HL-60 (cell line): ENCODE measurements around the gene CLDN7.

Experiments
- DNase-seq, 2 experiments: peaks; one replicate each; pipeline ENCODE4 v3.0.0-alpha.2; 2010 to 2020; ENCODE audit warnings: low read depth in 1 of 2, low spot score in 1 of 2
- H3K27ac ChIP-seq: fragments of 250-450 bp; sonication (Bioruptor Pico); replicated peaks from 2 replicates; pipeline ENCODE4 v1.5.1; 2020; ENCODE audit warnings: mild to moderate bottlenecking, moderate library complexity
- H3K27me3 ChIP-seq: fragments of 250-450 bp; sonication (Bioruptor Pico); 2 replicates; pipeline ENCODE4 v1.5.1; 2021; ENCODE audit warnings: mild to moderate bottlenecking, moderate library complexity; ENCODE audit not compliant: insufficient read depth, poor library complexity, severe bottlenecking
- H3K4me3 ChIP-seq: replicated peaks from 2 replicates; pipeline ENCODE4 v1.5.1; 2011; ENCODE audit warnings: mild to moderate bottlenecking, control low read depth, low read length; ENCODE audit not compliant: insufficient read depth
- GABPA ChIP-seq: IDR thresholded peaks from 2 replicates; pipeline ENCODE4 v1.6.1; 2012; ENCODE audit warnings: low read depth
- POLR2AphosphoS5 ChIP-seq: IDR thresholded peaks from 2 replicates; pipeline ENCODE4 v1.6.1; 2012; ENCODE audit warnings: low read depth
- SPI1 ChIP-seq: IDR thresholded peaks from 2 replicates; pipeline ENCODE4 v1.6.1; 2012; ENCODE audit warnings: low read depth, mild to moderate bottlenecking, borderline replicate concordance
- TF ChIP-seq, protein P1 (sequence below): IDR thresholded peaks from one replicate; pipeline ENCODE4 v1.5.1; 2011; ENCODE audit warnings: low read length, control low read depth, inconsistent platforms; ENCODE audit not compliant: insufficient read depth
- TF ChIP-seq, protein P2 (sequence below): IDR thresholded peaks from 2 replicates; pipeline ENCODE4 v1.6.1; 2012; ENCODE audit warnings: low read depth; ENCODE audit not compliant: insufficient replicate concordance

CLDN7 gene

DNA sequence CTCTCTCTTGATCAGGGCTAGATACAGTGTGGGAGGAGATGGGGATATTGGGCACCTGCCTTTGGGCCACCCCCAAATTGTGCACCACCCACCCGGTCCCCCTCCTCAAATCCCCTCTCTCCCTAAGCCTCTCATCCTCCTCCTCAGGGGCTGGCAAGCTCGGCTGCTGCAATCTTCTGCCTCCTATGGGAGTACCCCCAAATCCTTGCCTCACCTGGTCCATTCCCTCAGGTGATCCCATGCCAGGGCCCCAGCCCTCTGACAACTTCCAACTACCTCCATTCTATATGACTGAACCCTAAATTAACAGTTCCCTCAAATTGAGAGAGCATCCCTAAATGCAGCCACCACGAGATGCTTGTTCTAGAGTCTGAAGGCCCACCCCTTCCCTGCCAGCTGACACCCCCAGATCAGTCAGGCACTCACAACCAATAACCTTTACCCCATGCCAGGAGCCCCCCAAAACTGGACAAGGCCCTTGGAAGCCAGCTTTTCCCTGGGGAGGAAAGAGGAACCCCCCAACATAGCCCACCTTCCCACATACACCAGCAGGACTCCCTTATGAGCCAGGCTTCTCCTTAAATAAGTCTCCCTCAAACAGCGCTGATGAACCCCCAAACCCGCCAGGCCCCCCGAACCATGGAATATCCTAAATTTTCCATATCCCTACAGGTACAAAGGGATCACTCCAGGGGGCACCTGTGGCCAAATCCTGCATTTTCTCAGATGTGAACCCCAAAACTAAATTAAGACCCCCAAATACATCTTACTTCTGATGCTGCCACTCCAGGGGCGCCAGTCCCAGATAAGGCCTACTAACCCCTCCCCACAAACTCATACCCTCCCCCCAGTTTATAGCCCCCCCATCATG is 45.8 kb downstream of the CLDN7 start:
- peak overlapping the region; percentile 36 for H3K4me3 ChIP-seq

DNA sequence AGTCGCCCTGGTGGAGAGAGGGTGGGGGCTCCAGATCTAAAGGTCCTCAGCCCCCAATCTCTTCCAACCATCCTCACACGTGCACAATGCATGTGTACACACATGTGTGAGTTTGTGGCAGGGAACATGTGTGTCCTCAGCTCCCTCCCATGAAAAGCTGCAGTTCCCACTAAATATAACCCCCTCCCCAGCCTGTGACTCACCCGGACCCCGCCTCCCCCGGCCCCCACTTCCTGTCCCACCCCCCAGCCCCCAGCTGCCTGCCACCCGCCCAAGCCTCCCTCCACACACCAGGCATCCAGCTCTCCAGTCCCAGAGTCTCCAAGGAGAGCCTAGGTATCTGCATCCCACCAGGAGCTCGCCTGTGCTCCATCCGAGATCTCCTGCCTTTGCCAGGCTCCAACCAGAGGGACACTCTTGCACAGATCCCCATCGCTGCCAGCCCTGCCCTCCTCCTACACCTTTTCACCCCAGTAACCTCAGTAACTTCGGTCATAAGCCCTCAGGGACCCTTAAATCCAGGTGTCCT is 46.6 kb downstream of the CLDN7 start:
- H3K4me3 ChIP-seq: no peak overlapping the region
- no peaks in the 10 kb centered on the region for H3K27me3 ChIP-seq
- TF ChIP-seq SPI1 (no peak), GABPA (no peak)
- DNase-seq: no peak
- no peak overlapping the region for H3K27ac ChIP-seq

More for the DNA sequence above, 45.8 kb downstream of the CLDN7 start:
- no peaks in the 10 kb centered on the region for H3K27me3 ChIP-seq
- TF ChIP-seq, protein P1, sequence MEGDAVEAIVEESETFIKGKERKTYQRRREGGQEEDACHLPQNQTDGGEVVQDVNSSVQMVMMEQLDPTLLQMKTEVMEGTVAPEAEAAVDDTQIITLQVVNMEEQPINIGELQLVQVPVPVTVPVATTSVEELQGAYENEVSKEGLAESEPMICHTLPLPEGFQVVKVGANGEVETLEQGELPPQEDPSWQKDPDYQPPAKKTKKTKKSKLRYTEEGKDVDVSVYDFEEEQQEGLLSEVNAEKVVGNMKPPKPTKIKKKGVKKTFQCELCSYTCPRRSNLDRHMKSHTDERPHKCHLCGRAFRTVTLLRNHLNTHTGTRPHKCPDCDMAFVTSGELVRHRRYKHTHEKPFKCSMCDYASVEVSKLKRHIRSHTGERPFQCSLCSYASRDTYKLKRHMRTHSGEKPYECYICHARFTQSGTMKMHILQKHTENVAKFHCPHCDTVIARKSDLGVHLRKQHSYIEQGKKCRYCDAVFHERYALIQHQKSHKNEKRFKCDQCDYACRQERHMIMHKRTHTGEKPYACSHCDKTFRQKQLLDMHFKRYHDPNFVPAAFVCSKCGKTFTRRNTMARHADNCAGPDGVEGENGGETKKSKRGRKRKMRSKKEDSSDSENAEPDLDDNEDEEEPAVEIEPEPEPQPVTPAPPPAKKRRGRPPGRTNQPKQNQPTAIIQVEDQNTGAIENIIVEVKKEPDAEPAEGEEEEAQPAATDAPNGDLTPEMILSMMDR: no peak
- TF ChIP-seq, protein P2, sequence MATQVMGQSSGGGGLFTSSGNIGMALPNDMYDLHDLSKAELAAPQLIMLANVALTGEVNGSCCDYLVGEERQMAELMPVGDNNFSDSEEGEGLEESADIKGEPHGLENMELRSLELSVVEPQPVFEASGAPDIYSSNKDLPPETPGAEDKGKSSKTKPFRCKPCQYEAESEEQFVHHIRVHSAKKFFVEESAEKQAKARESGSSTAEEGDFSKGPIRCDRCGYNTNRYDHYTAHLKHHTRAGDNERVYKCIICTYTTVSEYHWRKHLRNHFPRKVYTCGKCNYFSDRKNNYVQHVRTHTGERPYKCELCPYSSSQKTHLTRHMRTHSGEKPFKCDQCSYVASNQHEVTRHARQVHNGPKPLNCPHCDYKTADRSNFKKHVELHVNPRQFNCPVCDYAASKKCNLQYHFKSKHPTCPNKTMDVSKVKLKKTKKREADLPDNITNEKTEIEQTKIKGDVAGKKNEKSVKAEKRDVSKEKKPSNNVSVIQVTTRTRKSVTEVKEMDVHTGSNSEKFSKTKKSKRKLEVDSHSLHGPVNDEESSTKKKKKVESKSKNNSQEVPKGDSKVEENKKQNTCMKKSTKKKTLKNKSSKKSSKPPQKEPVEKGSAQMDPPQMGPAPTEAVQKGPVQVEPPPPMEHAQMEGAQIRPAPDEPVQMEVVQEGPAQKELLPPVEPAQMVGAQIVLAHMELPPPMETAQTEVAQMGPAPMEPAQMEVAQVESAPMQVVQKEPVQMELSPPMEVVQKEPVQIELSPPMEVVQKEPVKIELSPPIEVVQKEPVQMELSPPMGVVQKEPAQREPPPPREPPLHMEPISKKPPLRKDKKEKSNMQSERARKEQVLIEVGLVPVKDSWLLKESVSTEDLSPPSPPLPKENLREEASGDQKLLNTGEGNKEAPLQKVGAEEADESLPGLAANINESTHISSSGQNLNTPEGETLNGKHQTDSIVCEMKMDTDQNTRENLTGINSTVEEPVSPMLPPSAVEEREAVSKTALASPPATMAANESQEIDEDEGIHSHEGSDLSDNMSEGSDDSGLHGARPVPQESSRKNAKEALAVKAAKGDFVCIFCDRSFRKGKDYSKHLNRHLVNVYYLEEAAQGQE: no peak
- TF ChIP-seq GABPA: no peak
- no peak for TF ChIP-seq POLR2AphosphoS5
- H3K27ac ChIP-seq: no peak overlapping the region
- no peak for DNase-seq

DNA sequence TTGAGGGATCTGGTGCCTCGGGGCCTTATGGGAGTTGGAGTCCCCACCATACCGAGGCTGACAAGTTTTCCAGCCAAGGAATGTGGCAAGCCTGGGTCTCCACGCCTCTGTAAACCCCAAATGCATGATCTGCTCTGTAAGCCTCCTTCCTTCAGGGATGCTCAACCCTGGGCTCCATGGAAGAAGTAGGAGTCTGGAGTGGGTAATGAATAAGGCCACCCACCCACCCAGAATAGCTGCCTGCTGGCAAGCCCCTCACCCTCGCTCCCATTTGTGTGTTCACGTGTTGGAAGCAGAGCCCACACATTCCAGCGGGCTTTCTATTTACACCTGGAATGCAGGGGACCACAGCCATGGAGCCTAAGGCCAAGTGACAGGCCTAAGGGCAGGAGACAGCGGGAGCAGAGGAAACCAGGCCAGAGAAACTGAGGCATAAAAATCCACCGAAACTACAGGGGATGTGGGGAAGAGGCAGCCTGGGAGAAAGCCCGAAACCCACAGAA is 47.1 kb downstream of the CLDN7 start:
- TF ChIP-seq GABPA (no peak), SPI1 (no peak), POLR2AphosphoS5 (no peak)
- TF ChIP-seq, protein P1: no peak
- TF ChIP-seq, protein P2: no peak
- no peaks in the 10 kb centered on the region for H3K27me3 ChIP-seq
- no peak overlapping the region for H3K27ac ChIP-seq
- H3K4me3 ChIP-seq: no peak overlapping the region; the same call in 1 of the 2 replicates
- DNase-seq: no peak
